HL-60 (cell line): Measurements from ENCODE around the gene HS6ST2.

Experiments
- DNase-seq, 2 experiments: peaks; one replicate each; pipeline ENCODE4 v3.0.0-alpha.2; 2010 to 2020; ENCODE audit warnings: low read depth in 1 of 2, low spot score in 1 of 2
- H3K27ac ChIP-seq: fragments of 250-450 bp; sonication (Bioruptor Pico); replicated peaks from 2 replicates; pipeline ENCODE4 v1.5.1; 2020; ENCODE audit warnings: mild to moderate bottlenecking, moderate library complexity
- H3K27me3 ChIP-seq: fragments of 250-450 bp; sonication (Bioruptor Pico); 2 replicates; pipeline ENCODE4 v1.5.1; 2021; ENCODE audit warnings: mild to moderate bottlenecking, moderate library complexity; ENCODE audit not compliant: insufficient read depth, poor library complexity, severe bottlenecking
- H3K4me3 ChIP-seq: replicated peaks from 2 replicates; pipeline ENCODE4 v1.5.1; 2011; ENCODE audit warnings: mild to moderate bottlenecking, control low read depth, low read length; ENCODE audit not compliant: insufficient read depth
- CTCF ChIP-seq: IDR thresholded peaks from one replicate; pipeline ENCODE4 v1.5.1; 2011; ENCODE audit warnings: low read length, control low read depth, inconsistent platforms; ENCODE audit not compliant: insufficient read depth
- GABPA ChIP-seq: IDR thresholded peaks from 2 replicates; pipeline ENCODE4 v1.6.1; 2012; ENCODE audit warnings: low read depth
- POLR2AphosphoS5 ChIP-seq: IDR thresholded peaks from 2 replicates; pipeline ENCODE4 v1.6.1; 2012; ENCODE audit warnings: low read depth
- REST ChIP-seq: IDR thresholded peaks from 2 replicates; pipeline ENCODE4 v1.6.1; 2012; ENCODE audit warnings: low read depth; ENCODE audit not compliant: insufficient replicate concordance
- SPI1 ChIP-seq: IDR thresholded peaks from 2 replicates; pipeline ENCODE4 v1.6.1; 2012; ENCODE audit warnings: low read depth, mild to moderate bottlenecking, borderline replicate concordance

The HS6ST2 gene

GRCh38 chrX:132692066-132692465 is 266.4 kb downstream of the HS6ST2 start:
- Histone ChIP-seq H3K27me3 (peaks cover 5% of the 10 kb centered on the region), H3K27ac (no peak overlapping the region), H3K4me3 (no peak overlapping the region)
- no peak for DNase-seq
- TF ChIP-seq GABPA: no peak
- TF ChIP-seq CTCF: no peak
- no peak for TF ChIP-seq POLR2AphosphoS5
- TF ChIP-seq SPI1: no peak
- no peak for TF ChIP-seq REST

- no peak overlapping the region for H3K4me3 ChIP-seq
- H3K27ac ChIP-seq: no peak overlapping the region
- TF ChIP-seq CTCF: no peak
- no peak for TF ChIP-seq POLR2AphosphoS5
- no peak for TF ChIP-seq SPI1
- TF ChIP-seq GABPA: no peak
- TF ChIP-seq REST: no peak
- DNase-seq: no peak
- H3K27me3 ChIP-seq: peaks cover 5% of the 10 kb centered on the region
Observed at GRCh38 chrX:132689612-132690563, 268.5 kb downstream of the HS6ST2 start.

- TF ChIP-seq REST (no peak), POLR2AphosphoS5 (no peak), GABPA (no peak), CTCF (no peak), SPI1 (no peak)
- no peak overlapping the region for H3K4me3 ChIP-seq
- H3K27ac ChIP-seq: no peak overlapping the region
- DNase-seq: no peak
- H3K27me3 ChIP-seq: peaks cover 5% of the 10 kb centered on the region
Observed at GRCh38 chrX:132685276-132685675, 273.2 kb downstream of the HS6ST2 start.
